ENCODE results near the gene ADTRP. TPM values are rescaled to one million over a fixed set of nuclear protein-coding genes. Genes with fewer than 3 reads are reported as not detected.

Gene ADTRP
- total RNA-seq, 2 experiments from 2014 or later: not detected

DNA sequence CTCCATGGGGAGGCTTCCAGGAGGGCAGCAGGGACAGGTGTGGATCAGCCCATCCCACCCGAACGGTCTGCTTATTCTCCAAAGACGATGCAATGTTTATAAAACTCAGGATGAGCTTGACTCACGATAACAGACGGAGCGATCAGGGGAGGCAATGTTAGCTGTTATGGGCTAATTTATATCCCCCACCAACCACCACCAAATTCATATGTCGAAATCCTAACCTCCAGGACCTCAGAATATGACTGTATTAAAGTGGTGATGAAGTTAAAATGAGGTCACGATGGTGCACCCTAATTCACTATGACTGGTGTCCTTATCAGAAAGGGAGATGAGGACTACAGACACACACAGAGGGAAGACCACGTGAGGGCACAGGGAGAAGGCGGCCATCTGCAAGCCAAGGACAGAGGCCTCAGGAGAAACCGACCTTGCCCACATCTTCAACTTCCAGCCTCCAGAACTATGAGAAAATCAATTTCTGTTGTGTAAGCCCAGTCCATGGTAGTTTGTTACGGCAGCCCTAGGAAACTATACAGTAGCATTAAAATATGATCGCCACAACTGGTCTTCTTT, 7.0 kb downstream of the ADTRP start:
- Histone ChIP-seq H3K4me1 (ENCODE audit: insufficient read depth, low read length, poor library complexity, severe bottlenecking) (no peaks in the 10 kb centered on the region), H3K79me2 (ENCODE audit: insufficient read depth, low read depth, low read length) (no peaks in the 10 kb centered on the region), H3K4me2 (ENCODE audit: low read length) (no peak overlapping the region), H3K4me3 (ENCODE audit: low read depth, low read length, poor library complexity, severe bottlenecking) (no peak overlapping the region), H3K36me3 (ENCODE audit: insufficient read depth, low read length) (no peaks in the 10 kb centered on the region), H3K27ac (ENCODE audit: low read depth, low read length, poor library complexity, severe bottlenecking) (no peak overlapping the region), H4K20me1 (ENCODE audit: insufficient read depth, low read length) (no peaks in the 10 kb centered on the region), H3K9me2 (ENCODE audit: insufficient read depth, low read length) (no peaks in the 10 kb centered on the region), H3K9me3 (ENCODE audit: low read length) (no peaks in the 10 kb centered on the region), H2AFZ (ENCODE audit: low read length) (no peak overlapping the region)
- no TSS peak for BruUV-seq (replicated peaks)
- no peak for DNase-seq (ENCODE audit: low spot score)
- intact Hi-C loops (cut with micrococcal nuclease; ENCODE audit: unreplicated experiment): no loop called here
- CTCF ChIA-PET (ENCODE audit: unreplicated experiment): no interaction called here
- TF ChIP-seq EZH2phosphoT487 (IDR thresholded peaks at IDR 0.05; ENCODE audit: borderline replicate concordance, low read depth, low read length): no peak
- TF ChIP-seq, protein P1, sequence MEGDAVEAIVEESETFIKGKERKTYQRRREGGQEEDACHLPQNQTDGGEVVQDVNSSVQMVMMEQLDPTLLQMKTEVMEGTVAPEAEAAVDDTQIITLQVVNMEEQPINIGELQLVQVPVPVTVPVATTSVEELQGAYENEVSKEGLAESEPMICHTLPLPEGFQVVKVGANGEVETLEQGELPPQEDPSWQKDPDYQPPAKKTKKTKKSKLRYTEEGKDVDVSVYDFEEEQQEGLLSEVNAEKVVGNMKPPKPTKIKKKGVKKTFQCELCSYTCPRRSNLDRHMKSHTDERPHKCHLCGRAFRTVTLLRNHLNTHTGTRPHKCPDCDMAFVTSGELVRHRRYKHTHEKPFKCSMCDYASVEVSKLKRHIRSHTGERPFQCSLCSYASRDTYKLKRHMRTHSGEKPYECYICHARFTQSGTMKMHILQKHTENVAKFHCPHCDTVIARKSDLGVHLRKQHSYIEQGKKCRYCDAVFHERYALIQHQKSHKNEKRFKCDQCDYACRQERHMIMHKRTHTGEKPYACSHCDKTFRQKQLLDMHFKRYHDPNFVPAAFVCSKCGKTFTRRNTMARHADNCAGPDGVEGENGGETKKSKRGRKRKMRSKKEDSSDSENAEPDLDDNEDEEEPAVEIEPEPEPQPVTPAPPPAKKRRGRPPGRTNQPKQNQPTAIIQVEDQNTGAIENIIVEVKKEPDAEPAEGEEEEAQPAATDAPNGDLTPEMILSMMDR (conservative IDR thresholded peaks at IDR 0.05; ENCODE audit: low read length): no peak
- POLR2A ChIA-PET: interaction anchor here (0.7 kb wide), 1 partner anchor 1036 kb away, joined by 3 read pairs; no protein-coding TSS in a partner anchor

DNA sequence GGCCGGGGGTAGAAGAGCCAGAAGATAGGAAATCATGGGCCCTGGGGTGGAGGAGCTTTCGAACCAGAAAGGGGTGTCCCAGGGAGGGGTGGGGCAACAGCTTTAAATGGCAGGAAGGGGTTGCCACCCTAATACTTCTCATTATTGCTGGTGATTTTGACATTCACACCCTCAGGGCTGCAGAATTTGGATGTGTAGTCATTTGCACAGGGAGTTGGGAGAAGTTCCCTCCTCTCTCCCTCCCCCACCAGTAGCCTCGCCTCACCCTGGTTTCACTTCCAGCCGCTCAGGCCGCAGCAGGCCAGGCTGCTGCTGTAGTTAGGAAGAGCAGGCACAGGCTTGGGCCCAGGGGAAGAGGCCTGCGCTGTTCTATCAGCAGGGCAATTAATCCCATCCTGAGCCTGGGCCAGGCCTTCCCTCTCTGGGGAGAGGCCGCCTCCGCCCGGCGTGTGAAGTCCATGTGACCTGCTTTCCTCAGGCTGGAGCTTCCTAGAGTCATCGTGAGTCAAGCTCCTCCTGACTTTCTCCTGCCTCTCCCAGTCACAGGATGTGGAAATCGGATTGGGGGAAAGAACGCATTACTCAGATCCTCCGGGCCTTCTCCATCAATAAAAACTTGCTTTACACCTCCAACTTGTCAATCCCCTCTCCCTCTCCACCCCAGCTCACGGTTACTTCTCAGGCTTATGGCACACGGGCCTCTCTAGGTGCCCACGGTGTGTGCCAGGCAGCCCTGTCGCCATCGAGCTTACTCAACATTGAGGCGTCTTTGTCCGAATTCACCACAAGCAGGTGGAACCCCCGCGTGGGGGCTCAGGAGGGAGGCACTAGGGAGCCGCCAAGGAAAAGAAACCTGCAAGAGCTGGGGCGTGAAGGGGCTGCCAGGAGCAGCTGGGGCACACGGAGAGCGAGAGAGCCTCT, 7.8 kb downstream of the ADTRP start:
- CTCF ChIA-PET (ENCODE audit: unreplicated experiment): no interaction called here
- H3K4me3 ChIP-seq (ENCODE audit: low read depth, low read length, poor library complexity, severe bottlenecking): no peak overlapping the region
- H3K36me3 ChIP-seq (ENCODE audit: insufficient read depth, low read length): no peaks in the 10 kb centered on the region
- H3K27ac ChIP-seq (ENCODE audit: low read depth, low read length, poor library complexity, severe bottlenecking): no peak overlapping the region
- no peak overlapping the region for H3K4me2 ChIP-seq (ENCODE audit: low read length)
- H3K9me3 ChIP-seq (ENCODE audit: low read length): no peaks in the 10 kb centered on the region
- no TSS peak for BruUV-seq (replicated peaks)
- no peak for DNase-seq (ENCODE audit: low spot score)
- no peaks in the 10 kb centered on the region for H3K4me1 ChIP-seq (ENCODE audit: insufficient read depth, low read length, poor library complexity, severe bottlenecking)
- intact Hi-C loops (cut with micrococcal nuclease; ENCODE audit: unreplicated experiment): no loop called here
- no peak for TF ChIP-seq EZH2phosphoT487 (IDR thresholded peaks at IDR 0.05; ENCODE audit: borderline replicate concordance, low read depth, low read length)
- no peaks in the 10 kb centered on the region for H3K9me2 ChIP-seq (ENCODE audit: insufficient read depth, low read length)
- POLR2A ChIA-PET: no interaction called here
- H2AFZ ChIP-seq (ENCODE audit: low read length): no peak overlapping the region
- H4K20me1 ChIP-seq (ENCODE audit: insufficient read depth, low read length): no peaks in the 10 kb centered on the region
- no peaks in the 10 kb centered on the region for H3K79me2 ChIP-seq (ENCODE audit: insufficient read depth, low read depth, low read length)

DNA sequence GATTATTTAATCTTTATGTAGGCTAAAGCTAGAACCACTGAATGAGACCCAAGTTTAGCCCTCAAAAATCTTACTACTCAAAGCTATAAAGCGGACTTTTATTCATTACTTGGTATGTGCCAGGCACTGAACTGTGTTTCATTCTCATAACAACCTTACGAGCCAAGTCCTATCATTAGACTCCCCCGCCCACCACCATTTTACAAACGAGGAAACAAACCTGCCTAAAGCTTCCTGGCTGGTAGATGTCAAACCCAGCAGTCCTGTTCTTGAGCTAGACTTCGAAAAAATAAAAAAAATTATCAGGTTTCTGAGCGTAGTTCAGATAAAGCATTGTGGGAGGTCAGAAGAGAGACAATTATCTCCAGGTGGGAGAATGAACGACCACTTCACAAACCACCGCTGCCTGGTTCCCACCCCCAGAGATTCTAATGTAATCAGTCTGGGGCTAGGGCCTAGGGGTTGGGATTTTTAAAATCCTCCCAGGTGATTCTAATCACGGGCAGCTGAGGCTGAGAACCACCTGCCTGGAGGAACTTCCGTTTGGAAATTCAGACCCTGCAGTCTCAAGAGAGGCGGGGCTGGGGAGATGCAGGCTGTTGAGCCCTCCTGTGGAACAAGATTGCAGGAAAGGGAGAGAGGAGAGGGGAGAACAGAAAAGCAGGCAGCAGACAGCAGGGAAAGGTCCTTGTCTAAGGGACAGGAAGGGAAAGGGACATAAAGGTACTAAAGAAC, 8.6 kb downstream of the ADTRP start:
- Histone ChIP-seq H3K27ac (ENCODE audit: low read depth, low read length, poor library complexity, severe bottlenecking) (no peak overlapping the region), H3K9me2 (ENCODE audit: insufficient read depth, low read length) (no peaks in the 10 kb centered on the region), H3K4me2 (ENCODE audit: low read length) (no peak overlapping the region), H3K4me1 (ENCODE audit: insufficient read depth, low read length, poor library complexity, severe bottlenecking) (no peaks in the 10 kb centered on the region), H4K20me1 (ENCODE audit: insufficient read depth, low read length) (no peaks in the 10 kb centered on the region), H3K4me3 (ENCODE audit: low read depth, low read length, poor library complexity, severe bottlenecking) (no peak overlapping the region), H3K79me2 (ENCODE audit: insufficient read depth, low read depth, low read length) (no peaks in the 10 kb centered on the region), H3K9me3 (ENCODE audit: low read length) (no peaks in the 10 kb centered on the region), H3K36me3 (ENCODE audit: insufficient read depth, low read length) (no peaks in the 10 kb centered on the region), H2AFZ (ENCODE audit: low read length) (no peak overlapping the region)
- intact Hi-C loops (cut with micrococcal nuclease; ENCODE audit: unreplicated experiment): no loop called here
- TF ChIP-seq EZH2phosphoT487 (IDR thresholded peaks at IDR 0.05; ENCODE audit: borderline replicate concordance, low read depth, low read length): no peak
- TF ChIP-seq, protein P1 (conservative IDR thresholded peaks at IDR 0.05; ENCODE audit: low read length): no peak
- no peak for DNase-seq (ENCODE audit: low spot score)
- POLR2A ChIA-PET: interaction anchor here (0.6 to 1.5 kb wide), 3 partner anchors 10 to 178 kb away, joined by 3 to 4 read pairs (median 4); no protein-coding TSS in a partner anchor
- CTCF ChIA-PET (ENCODE audit: unreplicated experiment): no interaction called here
- no TSS peak for BruUV-seq (replicated peaks)

All from OCI-LY7 (cell line).